Hepatic stellate cell (primary cell): ENCODE measurements around the gene SPATA13.
"Not testable (repeated sequence)": the region's sequence is repeated elsewhere in the genome, so short reads cannot be mapped to it uniquely, and the experiment has no call there.

Experiments
- DNase-seq: peaks from one replicate; pipeline ENCODE4 v3.0.0; 2011; ENCODE audit warnings: low spot score

Gene SPATA13

DNA sequence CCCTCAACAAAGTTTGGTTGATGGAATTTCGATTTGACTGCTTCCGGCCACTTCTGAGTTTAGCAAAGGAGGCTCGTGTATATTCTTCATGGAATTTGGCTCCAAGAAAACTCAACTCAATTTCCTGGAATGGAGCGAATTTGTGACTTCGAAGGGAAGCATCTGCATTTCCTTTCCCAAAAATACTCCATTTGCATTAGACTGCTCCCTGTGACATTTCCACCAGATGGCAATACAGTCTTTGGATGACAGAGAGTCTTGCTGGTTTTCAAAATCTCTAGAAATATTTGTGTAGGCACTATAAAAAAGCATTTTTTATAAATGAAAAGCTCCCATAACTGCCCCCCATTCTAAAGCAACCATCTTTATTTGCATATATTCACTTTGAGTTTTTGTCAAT, 152.9 kb downstream of the SPATA13 start:
- DNase-seq: no peak

DNA sequence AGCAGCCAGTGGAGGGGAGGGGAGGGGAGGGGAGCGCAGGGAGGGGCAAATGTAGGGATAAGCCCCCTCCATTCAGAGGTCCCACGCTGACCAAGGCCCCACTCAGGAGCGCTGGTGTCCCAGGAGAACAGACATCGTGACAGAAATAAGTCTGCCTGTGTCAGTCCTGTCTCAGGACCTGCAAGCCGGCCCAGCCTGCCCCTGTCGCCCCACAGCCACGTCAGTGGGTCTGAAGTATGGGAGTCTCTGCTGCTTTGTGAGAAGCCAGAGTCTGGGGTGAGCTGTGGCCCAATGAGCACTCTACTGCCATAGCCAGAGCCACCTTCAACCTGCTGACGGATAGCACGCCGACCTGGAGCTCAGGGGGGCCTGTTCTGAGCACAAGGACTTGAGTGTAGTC, 157.3 kb downstream of the SPATA13 start:
- DNase-seq: not testable (repeated sequence)

DNA sequence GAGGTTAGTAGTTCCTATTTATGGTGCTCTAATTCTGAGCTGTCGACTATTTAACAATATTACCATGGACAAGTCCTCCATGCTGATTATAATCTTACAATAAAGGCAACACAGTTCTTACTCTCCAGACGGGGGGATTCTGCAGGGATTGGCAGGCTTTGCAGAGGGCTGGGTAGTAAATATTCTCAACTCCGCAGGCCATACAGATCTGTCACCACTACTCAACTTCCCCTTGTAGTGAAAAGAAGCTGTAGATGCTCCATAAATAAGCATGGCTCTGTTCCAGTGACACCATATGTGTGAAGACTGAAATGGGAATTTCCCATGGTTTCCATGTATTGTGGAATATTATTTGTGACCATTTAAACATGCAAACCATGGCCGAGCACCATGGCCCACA, 158.4 kb downstream of the SPATA13 start:
- DNase-seq: not testable (repeated sequence)

DNA sequence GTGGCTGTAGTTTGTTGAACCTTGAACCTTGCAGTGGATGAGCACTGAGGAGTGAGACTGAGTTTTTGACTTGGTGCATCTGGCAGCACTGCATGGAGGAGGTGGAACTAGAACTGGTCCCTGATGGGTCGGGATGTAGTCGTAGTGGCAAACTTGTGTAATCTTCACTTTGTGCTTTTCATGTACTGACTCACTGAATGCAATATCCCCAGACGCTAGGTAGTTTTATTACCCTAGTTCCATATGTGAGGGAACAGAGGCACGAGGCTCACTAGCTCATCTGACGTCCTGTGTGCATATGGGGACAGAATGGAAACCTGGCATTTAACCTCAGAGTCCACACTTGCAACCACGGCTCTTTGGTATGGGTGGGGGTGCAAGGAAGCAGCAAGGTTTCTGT, 159.1 kb downstream of the SPATA13 start:
- not testable (repeated sequence) for DNase-seq

DNA sequence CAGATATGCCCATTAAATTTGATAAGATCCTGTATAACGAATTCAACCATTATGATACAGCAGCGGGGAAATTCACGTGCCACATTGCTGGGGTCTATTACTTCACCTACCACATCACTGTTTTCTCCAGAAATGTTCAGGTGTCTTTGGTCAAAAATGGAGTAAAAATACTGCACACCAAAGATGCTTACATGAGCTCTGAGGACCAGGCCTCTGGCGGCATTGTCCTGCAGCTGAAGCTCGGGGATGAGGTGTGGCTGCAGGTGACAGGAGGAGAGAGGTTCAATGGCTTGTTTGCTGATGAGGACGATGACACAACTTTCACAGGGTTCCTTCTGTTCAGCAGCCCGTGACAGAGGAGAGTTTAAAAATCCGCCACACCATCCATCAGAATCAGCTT, 160.9 kb downstream of the SPATA13 start:
- DNase-seq: not testable (repeated sequence)

GRCh38 chr13:24322470-24322869, 161.9 kb downstream of the SPATA13 start:
- DNase-seq: not testable (repeated sequence)

GRCh38 chr13:24323036-24323738, 162.7 kb downstream of the SPATA13 start:
- no peak for DNase-seq

- DNase-seq: no peak
Measured at GRCh38 chr13:24323739-24324075, 163.2 kb downstream of the SPATA13 start.

GRCh38 chr13:24327598-24327997, 167.1 kb downstream of the SPATA13 start:
- DNase-seq: not testable (repeated sequence)

DNA sequence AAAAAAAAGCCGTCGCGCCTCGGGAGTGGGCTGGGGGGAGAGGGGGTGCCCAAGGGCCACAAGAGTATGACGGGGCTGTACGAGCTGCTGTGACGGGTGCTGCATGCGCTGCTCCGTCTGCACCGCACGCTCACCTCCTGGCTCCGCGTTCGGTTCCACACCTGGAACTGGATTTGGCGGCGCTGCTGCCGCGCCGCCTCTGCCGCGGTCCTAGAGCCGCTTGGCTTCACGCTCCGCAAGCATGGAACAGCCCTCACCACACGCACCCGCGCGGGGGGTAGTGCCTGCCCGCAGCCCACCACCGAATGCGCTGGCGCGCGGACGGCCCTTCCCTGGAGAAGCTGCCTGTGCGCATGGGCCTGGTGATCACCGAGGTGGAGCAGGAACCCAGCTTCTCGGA, 167.6 kb downstream of the SPATA13 start:
- no peak for DNase-seq

GRCh38 chr13:24338721-24339120, 178.2 kb downstream of the SPATA13 start:
- no peak for DNase-seq

DNA sequence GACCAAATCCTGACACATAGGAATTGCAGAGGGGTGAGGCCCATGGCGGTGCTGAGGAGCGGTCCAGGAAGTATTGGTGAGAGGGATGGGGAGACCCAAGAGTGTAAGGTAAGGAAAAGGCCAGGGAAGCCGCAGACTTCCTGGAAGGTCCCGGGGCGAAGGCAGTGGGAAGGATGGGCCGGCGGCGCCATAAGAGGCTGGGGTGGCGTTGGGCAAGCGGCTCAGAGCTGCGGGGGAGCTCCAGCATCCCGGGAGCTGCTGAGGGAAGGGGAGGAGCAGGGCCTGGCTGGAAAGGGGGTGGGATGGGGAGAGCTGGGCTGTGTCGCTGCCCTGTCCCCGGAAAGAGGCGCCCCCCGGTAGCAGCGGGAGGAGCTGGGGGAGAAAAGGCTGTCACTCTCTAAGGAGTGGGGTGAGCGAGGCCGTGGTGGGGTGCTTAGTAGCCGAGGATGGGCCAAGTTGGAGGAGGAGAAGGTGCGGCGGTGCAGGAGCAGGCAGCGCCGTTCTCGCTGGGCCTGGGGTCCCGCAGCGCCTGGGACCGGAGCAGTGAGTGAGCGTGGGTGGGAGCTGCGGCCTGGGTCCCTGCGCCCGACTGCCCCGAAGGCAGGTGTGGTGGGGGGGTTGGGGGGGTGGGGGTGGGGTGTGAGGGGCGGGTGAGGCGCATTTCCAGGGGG, 179.6 kb downstream of the SPATA13 start:
- DNase-seq: no peak

GRCh38 chr13:24340608-24340955, 180.1 kb downstream of the SPATA13 start:
- DNase-seq: no peak

DNA sequence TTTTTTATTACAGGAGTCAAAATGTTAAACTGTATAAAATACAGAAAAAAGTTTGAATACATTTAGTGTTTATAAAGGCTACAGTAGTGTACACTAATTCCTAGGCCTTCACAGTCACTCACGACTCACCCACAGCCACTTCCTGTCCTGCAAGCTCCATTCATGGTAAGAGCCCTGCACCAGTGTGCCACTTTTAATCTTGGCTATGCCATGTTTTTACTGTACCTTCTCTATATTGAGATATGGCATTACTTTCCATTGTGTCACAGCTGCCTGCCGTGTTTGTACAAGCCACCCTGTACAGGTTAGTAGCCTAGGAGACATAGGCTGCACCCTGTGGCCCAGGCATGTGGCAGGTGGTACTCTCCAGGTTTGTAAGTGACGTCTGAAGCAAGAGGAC, 180.9 kb downstream of the SPATA13 start:
- DNase-seq: no peak

- no peak for DNase-seq
Measured at GRCh38 chr13:24348385-24348784, 187.9 kb downstream of the SPATA13 start.

GRCh38 chr13:24348797-24349515, 188.4 kb downstream of the SPATA13 start:
- DNase-seq: no peak

- not testable (repeated sequence) for DNase-seq
Measured at GRCh38 chr13:24349778-24350664, 189.5 kb downstream of the SPATA13 start.

- no peak for DNase-seq
Measured at GRCh38 chr13:24351423-24351822, 190.9 kb downstream of the SPATA13 start.

DNA sequence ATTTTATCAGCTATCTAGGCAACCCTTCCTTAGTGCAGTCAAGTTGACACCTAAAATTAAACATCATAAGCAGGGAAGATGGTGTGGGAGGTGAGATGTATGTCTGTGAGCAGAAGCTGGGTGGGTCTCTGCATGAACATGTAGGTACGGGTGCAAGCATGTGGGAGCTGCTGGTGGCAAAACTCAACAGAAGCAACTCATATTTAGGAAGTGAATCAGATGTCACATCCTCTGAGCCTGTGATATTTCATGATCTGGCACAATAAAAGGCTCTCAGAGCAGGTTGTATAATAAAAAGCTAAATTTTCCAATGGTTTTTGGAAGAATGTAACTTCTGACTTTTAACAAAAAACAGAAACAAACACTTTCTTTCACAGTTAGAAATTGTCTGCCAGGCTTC, 193.2 kb downstream of the SPATA13 start:
- no peak for DNase-seq

DNA sequence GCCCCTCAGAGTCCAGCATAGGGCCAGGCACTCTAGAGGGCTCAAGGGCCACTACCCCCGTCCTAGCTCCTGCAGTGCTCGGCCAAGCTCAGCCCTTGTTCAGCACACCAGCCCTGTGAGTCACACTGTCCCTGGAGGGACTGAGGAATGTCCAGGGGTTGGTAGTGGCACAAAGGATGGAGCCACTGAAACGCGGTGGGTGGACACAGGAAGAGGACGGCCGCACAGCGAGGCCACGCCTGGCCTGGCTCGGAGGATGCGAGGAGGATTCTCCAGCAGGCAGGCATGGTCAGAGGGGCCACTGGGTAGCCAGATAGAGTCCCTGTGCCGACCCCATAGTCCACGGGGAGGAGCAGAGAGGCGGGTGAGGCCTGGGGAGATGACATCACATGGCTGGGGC, 194.6 kb downstream of the SPATA13 start:
- no peak for DNase-seq

DNA sequence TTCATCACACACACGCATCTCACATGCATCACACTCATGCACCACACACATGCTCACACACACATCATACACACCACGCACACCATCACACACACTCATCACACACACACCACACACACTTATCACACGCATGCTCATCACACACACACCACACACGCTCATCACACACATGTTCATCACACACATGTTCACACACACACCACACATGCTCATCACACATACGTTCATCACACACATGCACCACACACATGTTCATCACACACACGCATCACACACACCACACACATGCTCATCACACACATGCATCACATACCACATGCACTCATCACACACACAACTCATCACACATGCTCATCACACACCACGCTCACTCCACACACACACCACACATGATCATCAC, 195.8 kb downstream of the SPATA13 start:
- DNase-seq: no peak
